Sigmoid colon (tissue), 4 donors: Measurements from ENCODE around the gene KCNH5.

Experiments used
- CTCF ChIP-seq, 4 experiments: fragments of 450-650 bp in 3 of 4; fragments of 200-600 bp in 1 of 4; IDR thresholded peaks; one replicate each; pipeline ENCODE4 v1.5.1; 2016 to 2019; ENCODE audit warnings: antibody characterized with exemption in 4 of 4, mild to moderate bottlenecking in 3 of 4, moderate library complexity in 2 of 4
- EP300 ChIP-seq, 4 donors: sonication (generic); formaldehyde crosslinking; IDR thresholded peaks; one replicate each; pipeline ENCODE4 v1.6.1; 2017; ENCODE audit warnings: antibody characterized with exemption in 4 of 4
- POLR2AphosphoS5 ChIP-seq, 4 donors: sonication (generic); formaldehyde crosslinking; IDR thresholded peaks; one replicate each; pipeline ENCODE4 v1.6.1; 2017; ENCODE audit warnings: antibody characterized with exemption in 4 of 4

- TF ChIP-seq EP300 (IDR thresholded peaks at IDR 0.05) (no peak), CTCF (IDR thresholded peaks at IDR 0.05) (no peak), POLR2AphosphoS5 (IDR thresholded peaks at IDR 0.05) (no peak)
These were observed 357.4 kb downstream of the KCNH5 start for GRCh38 chr14:62687818-62688217.
